ENCODE measurements around the gene IRF9. TPM values are rescaled to one million over a fixed set of nuclear protein-coding genes. Genes with fewer than 3 reads are reported as not detected.

The IRF9 gene, protein sequence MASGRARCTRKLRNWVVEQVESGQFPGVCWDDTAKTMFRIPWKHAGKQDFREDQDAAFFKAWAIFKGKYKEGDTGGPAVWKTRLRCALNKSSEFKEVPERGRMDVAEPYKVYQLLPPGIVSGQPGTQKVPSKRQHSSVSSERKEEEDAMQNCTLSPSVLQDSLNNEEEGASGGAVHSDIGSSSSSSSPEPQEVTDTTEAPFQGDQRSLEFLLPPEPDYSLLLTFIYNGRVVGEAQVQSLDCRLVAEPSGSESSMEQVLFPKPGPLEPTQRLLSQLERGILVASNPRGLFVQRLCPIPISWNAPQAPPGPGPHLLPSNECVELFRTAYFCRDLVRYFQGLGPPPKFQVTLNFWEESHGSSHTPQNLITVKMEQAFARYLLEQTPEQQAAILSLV
- total RNA-seq (ENCODE audit: low replicate concordance): 43.8 and 63.1 TPM in 2 replicates

GRCh38 chr14:24160850-24161804, at the start of gene IRF9:
Gene IRF9 (plus strand): TSS chr14:24161265. CDS start chr14:24162145, 880 bp downstream.
- DNase-seq (ENCODE audit: low read depth): peak; percentile 96
- peak within 1 kb of the TSS; percentile 70 for H3K4me3 ChIP-seq (ENCODE audit: low read depth, low read length)
- TF ChIP-seq, protein P1, sequence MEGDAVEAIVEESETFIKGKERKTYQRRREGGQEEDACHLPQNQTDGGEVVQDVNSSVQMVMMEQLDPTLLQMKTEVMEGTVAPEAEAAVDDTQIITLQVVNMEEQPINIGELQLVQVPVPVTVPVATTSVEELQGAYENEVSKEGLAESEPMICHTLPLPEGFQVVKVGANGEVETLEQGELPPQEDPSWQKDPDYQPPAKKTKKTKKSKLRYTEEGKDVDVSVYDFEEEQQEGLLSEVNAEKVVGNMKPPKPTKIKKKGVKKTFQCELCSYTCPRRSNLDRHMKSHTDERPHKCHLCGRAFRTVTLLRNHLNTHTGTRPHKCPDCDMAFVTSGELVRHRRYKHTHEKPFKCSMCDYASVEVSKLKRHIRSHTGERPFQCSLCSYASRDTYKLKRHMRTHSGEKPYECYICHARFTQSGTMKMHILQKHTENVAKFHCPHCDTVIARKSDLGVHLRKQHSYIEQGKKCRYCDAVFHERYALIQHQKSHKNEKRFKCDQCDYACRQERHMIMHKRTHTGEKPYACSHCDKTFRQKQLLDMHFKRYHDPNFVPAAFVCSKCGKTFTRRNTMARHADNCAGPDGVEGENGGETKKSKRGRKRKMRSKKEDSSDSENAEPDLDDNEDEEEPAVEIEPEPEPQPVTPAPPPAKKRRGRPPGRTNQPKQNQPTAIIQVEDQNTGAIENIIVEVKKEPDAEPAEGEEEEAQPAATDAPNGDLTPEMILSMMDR (IDR thresholded peaks at IDR 0.05; ENCODE audit: insufficient read depth, low read length): peak; percentile 88

DNA sequence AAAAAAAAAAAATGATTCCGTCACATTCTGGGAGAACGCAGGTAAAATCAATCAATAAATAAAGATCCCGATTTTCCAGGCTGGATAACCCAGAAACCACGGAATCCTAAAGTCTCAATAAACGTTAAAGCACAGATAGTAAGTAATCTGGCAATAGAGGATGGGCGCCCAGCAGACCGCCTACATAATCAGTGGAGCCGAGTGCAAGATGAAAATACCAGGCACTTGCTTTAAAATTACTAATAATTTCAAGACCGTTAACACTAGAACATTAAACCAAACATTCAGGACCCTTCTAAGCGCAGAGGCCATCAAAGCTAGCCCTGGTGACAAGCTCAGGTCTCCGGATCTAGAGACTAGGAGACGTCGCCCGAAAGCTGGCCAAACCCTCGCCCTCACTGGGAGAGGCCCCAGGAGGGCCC, 47.7 kb upstream of the IRF9 start:
- TF ChIP-seq, protein P1 (IDR thresholded peaks at IDR 0.05; ENCODE audit: insufficient read depth, low read length): no peak
- no peak for DNase-seq (ENCODE audit: low read depth)
- H3K4me3 ChIP-seq (ENCODE audit: low read depth, low read length): peak overlapping the region; percentile 91

GRCh38 chr14:24113801-24114531, 47.1 kb upstream of the IRF9 start:
- TF ChIP-seq, protein P1 (IDR thresholded peaks at IDR 0.05; ENCODE audit: insufficient read depth, low read length): no peak
- peak overlapping the region; percentile 91 for H3K4me3 ChIP-seq (ENCODE audit: low read depth, low read length)
- DNase-seq (ENCODE audit: low read depth): no peak

DNA sequence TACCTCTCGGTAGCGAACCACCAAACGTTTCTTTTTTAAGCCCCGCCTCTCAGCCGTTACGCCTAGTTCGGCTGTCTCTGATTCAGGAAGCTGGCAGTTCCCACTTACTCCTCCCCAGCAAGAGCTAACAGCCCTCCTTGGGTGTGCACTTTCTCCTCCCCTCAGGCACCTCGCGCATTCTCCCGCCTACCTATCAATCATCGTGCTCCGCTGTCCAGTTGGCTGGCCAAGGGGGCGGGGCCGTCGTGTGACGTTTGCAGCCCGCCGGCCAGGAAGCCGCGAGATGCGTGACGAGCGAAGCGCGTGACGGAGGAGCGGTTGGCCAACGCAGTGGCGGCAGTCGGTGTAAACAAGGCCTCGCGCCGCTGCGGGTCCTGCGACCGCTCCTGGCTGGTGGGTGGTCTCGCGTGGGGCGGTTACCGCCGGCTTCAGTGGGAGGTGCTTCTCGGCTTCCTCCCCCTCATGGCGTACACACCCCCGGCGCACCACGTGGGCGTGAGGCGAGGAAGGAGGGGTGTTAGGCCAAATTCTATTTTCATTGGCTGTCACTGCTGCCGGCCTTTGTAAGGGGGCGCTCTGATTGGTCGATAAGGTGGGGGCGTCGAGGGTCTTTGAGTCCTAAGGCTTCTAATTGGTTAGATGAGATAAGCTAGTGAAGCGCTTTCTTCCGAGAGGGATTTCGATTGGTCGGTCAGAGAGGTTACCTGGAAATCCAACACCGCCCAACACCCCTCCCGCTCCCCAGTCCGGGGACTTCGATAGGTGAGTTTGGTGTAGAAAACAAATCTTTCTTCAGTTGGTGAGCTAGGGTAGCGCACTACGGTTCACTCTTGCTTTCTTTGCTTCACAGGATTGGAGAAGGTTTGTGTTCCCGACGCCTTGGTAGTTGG, 46.3 kb upstream of the IRF9 start, which contains the start of the genes DCAF11 and NRL:
Gene DCAF11 (plus strand): TSS at position 246 of the 890 bp plus-strand sequence. CDS start 818 bp downstream, outside the sequence.
Gene NRL (minus strand): TSS at position 418 of the 890 bp plus-strand sequence. CDS start 32,101 bp downstream, outside the sequence.
- TF ChIP-seq, protein P1 (IDR thresholded peaks at IDR 0.05; ENCODE audit: insufficient read depth, low read length): no peak
- H3K4me3 ChIP-seq (ENCODE audit: low read depth, low read length): peak within 1 kb of the TSS; percentile 91
- DNase-seq (ENCODE audit: low read depth): peak; percentile 100

DNA sequence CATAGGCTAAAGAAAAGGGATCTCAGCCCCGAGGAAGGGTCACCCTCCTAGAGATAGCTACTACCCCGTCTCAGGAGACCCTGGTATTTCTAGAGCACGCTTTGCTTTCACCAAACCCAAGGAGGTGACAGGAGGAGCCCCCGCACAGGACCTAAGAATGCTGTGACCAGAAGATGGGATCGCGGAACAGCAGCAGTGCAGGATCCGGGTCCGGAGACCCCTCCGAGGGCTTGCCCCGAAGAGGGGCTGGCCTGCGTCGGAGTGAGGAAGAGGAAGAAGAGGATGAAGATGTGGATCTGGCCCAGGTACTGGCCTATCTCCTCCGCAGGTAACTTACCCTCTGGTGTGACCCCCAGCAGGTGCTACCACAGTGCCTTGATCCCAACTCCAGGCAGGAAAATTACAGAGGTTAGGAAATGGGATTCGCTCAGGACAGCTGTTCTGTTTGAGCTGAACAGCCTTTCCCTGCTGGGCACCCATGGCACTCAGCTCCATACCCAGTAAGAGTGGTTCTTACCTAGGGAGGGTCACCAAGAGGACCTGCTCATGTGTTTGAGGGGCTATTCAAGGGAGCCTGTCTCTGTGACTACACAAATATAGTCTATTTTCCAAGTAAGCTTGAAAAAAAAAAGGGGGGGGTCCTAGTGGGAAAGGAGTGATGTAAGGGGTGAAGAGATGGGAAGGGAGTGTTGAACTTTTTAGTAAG, 45.5 kb upstream of the IRF9 start:
- TF ChIP-seq, protein P1 (IDR thresholded peaks at IDR 0.05; ENCODE audit: insufficient read depth, low read length): no peak
- peak overlapping the region; percentile 91 for H3K4me3 ChIP-seq (ENCODE audit: low read depth, low read length)
- DNase-seq (ENCODE audit: low read depth): no peak

Measured in fibroblast of the aortic adventitia (primary cell).